ENCODE results near the gene PIGT.

The PIGT gene

DNA sequence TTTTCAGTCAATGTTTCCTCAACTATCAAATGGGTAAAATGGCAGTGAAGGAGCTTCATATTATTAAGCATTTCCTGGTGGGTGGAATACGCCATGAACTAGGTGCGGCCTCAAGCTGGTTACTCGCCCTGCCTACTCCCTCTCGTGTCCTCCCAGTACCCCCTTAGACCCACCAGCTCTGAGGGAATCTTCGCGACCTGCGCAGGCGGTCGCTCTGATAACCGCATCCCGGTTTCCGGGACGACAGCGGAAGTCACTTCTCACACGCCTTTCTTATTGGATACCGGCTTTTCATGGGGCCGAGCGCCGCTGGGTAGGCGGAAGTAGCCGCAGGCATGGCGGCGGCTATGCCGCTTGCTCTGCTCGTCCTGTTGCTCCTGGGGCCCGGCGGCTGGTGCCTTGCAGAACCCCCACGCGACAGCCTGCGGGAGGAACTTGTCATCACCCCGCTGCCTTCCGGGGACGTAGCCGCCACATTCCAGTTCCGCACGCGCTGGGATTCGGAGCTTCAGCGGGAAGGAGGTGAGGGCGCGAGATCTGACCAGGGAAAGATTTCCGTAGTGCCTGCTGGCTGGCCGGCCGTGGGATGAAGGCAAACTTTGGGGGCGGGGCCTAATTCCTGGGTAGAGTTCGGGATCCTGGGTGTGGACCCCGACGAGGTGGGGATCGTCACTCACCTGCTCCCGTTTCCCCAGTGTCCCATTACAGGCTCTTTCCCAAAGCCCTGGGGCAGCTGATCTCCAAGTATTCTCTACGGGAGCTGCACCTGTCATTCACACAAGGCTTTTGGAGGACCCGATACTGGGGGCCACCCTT, at the start of gene PIGT:
TSS of gene PIGT (plus strand) at position 320 of the 816 bp plus-strand sequence. CDS start at position 336, 16 bp downstream.
- peak; percentile 89 for DNase-seq (ENCODE audit: low spot score)

DNA sequence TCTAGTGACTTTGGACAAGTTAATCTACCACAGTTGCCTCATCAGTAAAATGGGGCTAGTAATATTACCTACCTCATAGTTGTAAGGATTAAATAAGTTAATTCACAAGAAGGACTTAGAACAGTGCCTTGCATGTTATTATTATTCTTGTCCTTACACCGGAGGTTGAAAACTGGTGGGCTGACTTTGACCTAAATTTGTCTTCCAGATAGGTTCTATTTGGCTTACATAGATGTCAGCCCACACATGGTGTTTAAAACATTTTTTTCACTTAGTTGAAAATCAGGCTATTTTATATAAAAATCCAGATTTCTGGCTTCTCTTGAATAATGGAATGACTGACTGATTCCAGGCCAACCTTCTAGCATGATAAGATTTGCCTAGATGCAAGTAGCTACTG, 49.7 kb upstream of the PIGT start:
- no peak for DNase-seq (ENCODE audit: low spot score)

DNA sequence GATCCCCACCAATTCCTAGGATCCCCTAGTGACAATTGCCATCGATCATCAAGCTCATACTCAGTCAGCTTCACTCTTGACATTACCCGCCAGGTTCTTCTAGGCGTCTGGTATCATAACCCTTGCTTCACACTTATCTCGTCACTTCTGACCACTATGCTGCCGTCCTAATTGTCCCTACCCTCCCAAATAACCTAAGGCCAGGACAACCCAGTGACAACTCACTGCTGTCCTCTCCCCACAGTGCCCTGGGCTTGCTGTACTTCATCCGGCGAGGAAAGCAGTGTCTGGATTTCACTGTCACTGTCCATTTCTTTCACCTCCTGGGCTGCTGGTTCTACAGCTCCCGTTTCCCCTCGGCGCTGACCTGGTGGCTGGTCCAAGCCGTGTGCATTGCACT, 49.3 kb upstream of the PIGT start:
- DNase-seq (ENCODE audit: low spot score) = no peak

DNA sequence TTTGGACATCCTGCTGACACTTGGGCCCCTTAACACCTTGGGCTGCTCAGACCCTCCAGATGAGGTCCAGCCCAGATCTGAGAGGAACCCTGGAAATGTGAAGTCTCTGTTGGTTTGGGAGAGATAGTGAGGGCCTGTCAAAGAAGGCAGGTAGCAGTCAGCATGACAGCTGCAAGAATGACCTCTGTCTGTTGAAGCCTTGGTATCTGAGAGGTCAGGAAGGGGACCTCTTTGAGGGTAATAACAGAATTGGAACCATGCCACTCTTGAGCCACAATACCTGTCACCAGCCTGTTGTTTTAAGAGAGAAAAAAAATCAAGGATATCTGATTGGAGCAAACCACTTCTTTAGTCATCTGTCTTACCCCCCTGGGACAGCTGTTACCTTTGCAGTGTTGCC, 48.8 kb upstream of the PIGT start:
- DNase-seq (ENCODE audit: low spot score) = no peak

DNA sequence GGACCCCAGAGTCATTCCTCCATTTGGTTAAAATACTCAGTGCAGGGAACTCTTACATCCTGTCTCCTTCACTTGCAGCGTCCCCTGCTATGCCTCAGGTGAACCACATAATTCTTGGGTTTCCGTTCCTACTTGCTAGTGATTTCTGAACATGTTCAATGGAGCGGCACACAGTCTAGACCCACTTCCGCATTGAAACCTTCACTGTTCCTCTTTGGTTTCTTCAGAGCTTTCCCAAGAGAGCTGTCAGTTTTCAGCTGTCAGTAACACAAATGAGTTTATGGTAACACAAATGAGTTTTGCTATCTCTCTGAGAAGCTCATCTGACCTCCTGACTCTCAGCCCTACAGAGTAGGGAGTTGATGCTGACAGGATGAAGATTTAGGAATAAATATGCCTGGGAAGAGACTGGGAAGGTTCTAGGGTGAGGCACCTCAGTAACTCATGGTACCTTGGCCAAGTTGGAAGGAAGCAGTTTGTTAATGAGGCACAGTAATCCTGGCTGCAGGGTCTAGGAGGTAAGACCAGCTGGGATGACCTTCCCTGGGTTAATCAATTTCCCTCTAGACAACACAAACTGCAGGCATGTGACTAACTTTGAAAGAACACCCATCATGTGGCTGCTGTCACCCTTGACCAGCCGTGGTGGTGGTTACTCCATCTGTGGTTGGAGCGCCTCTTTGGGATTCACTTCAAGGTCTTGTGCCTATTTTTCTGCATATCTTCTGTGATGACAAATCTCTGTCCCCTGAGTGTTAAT, 47.5 kb upstream of the PIGT start:
- DNase-seq (ENCODE audit: low spot score) = no peak

DNA sequence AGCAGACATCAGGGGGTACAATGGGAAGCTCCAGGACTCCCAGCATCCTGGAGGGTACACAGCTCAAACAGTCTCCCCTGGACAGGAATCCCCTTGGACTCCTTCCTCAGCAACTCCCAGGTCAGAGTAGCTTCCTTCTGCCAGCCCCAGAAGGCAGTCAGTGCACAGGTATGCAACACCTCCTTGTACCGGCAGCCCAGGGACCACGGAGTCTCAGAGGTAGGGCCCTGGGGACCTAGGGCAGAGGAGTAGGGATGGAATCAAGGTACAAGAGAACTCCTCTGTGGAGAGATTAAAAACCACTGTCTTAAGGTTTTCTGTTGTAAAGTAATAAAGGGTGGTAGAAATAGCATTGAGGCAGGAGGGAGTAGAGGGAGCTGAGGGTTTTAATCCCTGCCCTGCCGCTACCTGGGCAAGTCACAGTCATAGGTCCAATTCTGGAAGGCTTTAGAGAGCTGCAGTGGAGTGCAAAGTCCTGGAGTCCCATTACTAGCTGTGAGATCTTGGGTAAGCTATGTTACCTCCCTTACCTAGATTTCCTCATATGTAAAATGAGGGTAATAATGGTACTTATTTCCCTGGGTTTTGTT, 45.3 kb upstream of the PIGT start:
- DNase-seq (ENCODE audit: low spot score) = no peak

DNA sequence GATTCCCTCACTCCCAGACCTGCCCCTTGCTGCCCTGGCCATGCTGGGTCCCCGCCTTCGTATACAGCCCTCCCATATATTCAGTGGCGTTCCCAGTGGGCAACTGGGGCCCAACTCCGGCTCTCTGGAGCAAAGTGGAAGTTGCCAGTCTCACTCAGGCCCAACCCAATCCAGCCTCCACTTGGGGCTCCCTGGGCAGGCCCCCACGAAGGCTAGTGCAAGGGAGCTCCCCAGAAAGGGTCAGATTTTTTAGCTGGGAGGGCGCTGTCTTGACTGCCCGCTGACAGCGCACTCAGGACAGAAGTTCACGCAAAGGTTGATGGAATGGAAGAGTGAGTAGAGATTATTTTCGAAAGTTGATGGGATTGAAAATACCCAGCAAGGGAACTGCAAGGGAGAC, 43.7 kb upstream of the PIGT start:
- no peak for DNase-seq (ENCODE audit: low spot score)

DNA sequence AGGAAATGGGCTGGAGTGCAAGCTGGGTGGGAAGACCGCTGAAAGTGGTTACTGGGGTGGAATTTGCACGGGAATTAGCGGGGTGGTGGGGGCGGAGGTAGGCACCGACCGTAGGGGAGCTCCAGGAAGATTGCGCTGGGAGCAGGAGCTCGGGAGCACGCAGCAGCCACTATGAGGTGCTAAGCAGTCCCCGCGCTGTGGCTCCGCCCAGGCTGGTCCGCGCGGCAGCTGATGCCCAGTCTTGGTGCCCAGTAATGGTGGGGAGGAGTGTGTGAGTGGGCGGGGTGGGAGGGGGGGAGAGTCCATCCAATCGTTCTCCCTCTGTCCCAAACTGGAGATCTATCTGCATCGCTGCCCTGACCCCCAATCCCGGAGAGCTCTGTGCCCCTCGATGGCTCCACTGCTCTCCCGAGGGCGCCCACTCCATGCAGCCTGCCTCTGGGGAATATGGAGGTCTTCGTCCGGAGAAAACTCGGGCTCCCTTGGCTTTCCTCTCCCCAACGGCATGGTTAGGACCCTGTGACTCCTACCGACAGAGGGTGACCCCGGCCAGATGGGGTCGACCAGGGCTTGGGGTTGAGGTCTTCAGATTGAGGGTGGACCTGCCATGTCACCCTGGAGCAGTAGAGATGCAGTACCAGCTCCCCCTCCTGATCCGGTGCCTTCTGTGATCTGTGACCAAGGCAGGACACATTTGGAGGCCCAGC, 43.1 kb upstream of the PIGT start:
- no peak for DNase-seq (ENCODE audit: low spot score)

DNA sequence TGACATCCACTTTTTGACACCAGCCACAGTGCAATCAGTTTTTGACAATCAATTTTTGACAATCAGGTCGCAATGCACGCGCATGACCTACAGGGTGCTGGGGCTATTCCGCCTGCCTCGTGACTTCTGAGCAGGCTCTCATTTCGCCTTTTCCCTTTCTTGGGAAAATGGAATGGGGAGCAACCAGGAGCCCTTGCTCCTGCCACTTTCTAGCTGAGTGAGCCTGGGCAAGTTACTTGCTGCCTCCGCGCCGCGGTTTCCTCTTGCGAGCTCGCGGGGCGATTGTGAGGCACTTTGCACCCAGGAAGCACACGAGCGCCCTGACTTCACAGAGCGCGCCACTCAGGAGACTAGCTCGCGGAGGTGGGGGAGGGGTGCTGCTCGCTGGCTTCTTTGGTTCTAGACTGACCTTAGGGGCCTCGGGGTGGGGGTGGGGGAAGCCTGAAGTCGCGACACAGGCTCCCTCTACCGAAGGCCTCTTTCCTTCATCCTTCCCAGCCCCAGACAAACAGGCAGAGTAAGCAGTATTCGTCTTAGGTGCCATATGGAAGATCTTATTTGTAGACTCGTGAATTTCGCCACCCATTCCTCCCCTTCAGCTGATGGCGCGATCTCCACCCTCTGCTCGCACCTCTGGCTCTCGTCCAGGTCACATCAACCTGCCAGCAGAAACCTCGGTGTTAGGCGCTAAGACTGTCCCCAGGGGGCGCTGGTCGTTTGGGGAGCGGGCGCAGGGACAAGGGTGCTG, 42.4 kb upstream of the PIGT start:
- DNase-seq (ENCODE audit: low spot score) = no peak

DNA sequence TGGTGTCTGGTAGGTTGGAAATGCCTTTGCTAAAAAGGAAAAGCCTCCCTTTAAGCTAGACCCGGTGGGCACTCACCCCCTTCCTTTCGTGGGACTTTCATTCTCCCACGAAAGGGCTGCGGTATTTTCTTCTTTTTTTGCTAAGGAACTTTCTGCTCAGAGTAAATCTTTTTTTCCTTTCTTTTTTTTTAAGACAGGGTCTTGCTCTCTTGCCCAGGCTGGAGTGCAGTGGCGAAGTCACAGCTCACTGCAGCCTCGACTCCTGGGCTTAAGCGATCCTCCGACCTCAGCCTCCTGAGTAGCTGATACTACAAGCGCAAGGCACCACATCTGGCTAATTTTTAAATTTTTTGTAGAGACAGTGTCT, 41.9 kb upstream of the PIGT start:
- no peak for DNase-seq (ENCODE audit: low spot score)

DNA sequence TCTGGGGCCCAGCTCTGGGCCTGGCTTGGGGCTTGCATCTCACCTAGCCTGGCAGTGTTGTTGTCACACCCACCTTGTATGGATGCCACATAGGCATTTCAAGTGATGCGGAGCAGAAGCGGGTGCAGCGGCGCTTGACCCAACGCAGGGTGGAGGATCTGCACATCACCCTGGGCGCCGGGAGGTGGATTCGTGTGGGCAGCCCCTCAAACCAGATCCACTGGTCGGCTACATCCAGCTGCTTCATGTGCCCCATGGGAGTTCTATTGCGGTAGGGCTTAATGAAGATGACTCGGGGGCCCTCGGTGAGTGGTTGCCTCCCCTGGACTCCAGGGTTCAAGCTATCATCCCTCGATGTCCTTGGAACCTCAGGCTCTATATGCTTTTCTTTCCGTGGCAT, 41.0 kb upstream of the PIGT start:
- DNase-seq (ENCODE audit: low spot score) = no peak

DNA sequence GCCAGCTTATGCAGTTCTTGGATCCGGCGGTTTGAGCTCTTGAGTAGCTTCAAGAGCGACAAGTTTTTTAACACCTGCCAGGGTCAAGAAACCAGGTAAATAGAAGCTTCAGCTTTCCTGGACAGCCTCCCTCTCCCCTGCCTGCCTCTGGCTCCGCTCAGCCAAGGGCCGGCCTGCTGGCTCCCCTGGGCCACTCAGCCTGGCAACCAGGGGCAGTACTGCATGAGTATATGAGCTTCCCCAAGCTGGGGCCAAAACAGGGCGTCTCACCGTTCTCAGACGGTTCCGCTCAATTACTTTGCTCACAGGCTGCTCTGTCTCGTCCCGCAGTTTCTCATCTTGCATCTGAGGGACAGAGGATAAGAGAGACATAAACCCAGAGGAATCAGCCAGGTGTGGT, 38.7 kb upstream of the PIGT start:
- DNase-seq (ENCODE audit: low spot score) = no peak

DNA sequence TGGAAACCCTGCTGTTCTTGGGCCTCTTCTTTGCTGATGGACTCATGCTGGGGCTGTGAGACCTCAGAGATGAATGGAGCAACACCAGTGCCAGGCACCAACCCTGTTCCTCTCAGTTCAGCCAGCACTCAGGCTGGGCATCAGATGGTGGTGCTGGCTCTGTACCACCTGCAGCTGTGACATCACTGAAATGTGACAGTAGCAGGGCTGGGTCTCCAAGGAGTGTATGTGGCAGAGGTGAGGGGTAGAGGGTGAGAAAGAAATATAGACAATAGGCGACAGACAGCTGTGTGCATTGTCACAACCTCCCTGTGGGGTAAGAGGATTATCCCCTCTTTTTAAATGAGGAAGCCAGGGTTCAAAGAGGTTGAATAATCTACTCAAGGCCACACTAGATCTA, 37.8 kb upstream of the PIGT start, which contains the start of gene TP53TG5:
TSS of gene TP53TG5 (minus strand) at position 135 of the 400 bp plus-strand sequence. CDS start at position 46, 89 bp downstream.
- no peak for DNase-seq (ENCODE audit: low spot score)

DNA sequence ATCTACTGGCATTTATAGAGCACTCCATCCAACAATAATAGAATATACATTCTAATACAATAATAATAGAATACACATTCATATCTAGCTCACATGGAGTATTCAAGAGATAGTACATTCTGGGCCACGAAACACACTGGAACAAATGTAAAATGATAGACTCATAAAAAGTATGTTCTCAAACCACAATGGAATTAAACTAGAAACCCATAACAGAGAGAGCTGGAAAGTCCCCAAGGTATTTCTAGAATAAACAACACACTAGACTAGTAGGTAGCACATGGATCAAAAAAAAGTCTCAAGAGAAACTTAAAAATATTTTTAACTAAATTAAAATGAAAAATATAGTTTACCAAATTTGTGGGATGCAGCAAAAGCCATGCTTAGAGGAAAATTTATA, 28.7 kb upstream of the PIGT start:
- DNase-seq (ENCODE audit: low spot score) = no peak

DNA sequence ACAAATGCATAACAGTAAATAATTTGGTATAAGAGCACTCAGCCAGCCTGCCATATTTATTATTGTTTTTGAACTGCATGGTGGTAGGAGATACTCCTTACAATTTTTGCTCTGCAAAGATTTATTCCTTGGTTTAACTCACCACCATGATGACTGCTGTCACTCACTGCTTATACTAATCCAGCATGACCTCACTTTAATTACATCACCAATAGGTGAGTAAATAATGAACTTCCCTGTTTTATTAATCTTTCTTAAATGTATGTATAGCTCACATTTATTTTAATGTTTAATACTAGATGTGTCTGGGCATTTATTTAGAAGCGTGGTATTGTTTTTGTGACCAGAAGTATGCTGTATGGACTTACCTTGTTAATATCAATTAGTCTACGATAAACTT, 25.0 kb upstream of the PIGT start:
- no peak for DNase-seq (ENCODE audit: low spot score)

DNA sequence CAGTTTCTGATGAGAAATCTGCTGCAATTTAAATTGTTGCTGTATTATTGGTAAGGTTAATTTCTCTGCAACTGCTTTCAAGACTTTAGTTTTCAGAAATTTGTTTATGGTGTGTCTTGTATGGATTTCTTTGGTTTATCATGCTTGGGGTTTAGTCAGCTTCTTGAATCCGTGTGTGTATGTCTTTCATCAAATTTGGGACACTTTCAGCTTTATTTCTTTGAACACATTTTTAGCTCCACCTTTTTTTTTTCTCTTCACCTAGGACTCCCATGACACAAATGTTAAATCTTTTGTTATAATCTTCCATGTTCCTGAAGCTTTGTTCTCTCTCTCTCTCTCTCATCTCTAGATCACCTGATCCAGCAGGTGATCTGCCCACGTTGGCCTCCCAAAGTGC, 24.4 kb upstream of the PIGT start:
- no peak for DNase-seq (ENCODE audit: low spot score)

DNA sequence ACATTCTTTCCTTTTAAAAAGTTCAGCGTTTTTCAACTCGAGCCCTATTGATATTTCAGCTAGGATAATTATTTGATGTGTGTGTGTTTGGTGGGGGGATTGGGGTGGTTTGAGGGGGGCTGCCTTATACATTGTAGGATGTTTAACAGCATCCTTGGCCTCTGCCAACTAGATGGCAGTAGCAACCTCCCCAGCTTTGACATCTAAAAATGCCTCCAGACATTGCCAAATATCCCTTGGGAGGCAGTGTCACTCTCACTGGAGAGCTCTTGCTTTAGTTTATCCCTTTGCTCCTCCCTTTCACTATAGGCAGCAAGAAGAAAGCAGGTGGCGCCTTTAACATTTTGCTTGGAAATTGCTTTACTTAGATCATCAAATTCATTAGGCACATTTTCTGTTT, 23.2 kb upstream of the PIGT start:
- DNase-seq (ENCODE audit: low spot score) = no peak

DNA sequence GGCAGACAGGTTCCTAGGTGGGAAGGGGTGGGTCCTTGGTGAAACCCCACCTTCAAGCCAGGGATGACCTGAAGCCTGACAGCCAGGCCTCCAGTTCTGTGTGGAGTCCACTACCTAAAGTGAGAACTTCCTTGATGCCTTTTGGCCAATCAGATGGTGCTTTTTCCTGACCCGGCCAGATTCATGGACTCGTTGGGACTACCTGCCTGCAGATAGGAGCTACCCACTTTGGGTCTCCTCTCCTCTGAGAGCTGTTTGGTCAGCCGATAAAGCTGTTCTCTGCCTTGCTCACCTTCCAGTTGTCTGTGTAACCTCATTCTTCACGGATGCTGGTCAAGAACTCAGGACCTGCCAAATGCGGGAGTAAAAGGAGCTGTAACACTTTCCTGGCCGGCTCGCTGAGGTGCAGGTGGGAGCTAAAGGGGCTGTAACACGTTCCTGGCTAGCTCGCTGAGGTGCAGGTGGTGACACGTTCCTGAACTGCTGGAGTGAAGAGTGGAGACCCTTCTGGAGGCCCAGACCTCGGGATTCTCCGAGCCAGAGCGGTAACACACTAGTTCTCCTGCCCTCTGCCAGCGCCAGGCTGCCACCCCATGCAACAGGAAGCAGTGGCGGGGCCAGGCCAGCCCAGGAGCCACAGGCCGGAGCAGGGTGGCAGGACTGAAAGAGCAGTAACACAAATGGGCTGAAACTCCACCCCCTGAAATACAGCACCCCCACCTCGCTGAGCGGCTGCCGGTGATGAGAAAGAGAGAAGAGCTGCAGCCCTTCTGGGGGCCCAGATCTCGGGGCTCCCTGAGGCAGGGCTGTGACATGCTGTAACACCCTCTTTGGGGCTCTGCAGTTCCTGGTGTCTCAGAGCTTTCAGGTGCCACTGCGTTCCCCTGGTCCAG, 21.5 kb upstream of the PIGT start:
- DNase-seq (ENCODE audit: low spot score) = no peak

DNA sequence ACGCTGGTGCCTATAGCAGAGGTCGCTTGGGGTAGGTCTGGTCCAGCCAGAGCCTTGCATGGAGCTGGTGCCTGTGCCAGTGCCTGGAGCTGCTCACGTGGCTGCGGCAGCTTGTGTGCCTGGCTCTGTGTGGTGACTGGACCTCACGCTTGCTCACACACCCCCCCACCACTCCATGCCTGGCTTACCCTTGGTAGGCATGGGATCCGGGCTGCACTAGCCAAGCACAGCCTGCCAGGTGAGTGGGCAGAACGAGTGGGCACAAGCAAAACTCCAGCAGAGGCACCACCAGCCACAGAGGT, 20.9 kb upstream of the PIGT start:
- no peak for DNase-seq (ENCODE audit: low spot score)

DNA sequence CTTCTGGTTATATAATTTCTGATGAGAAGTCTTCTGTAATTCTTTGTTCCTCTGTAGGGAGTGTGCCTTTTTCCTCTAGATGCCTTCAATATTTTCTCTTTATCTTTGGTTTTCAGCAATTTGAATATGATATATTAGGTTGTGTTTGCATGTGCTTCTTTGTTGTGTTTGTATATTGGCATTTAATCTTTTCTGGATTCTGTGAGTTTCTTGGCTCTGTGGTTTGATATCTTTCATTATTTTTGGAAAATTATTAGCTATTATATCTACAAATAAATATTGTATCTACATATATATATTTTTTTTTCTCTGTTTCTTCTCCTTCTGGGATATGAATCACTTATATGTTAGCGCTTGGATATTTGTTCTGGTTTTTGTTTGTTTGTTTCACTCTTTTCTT, 16.9 kb upstream of the PIGT start:
- DNase-seq (ENCODE audit: low spot score) = no peak

All from left forelimb (tissue), 1 donor.